ENCODE results near the gene OR14J1.
"Not testable (repeated sequence)": the region's sequence is repeated elsewhere in the genome, so short reads cannot be mapped to it uniquely, and the experiment has no call there.

OR14J1 gene

GRCh38 chr6:29301316-29301715, at the start of gene OR14J1:
OR14J1 (plus strand) TSS chr6:29301701; CDS start chr6:29306690, 4,989 bp downstream.
- DNase-seq, result no peak

DNA sequence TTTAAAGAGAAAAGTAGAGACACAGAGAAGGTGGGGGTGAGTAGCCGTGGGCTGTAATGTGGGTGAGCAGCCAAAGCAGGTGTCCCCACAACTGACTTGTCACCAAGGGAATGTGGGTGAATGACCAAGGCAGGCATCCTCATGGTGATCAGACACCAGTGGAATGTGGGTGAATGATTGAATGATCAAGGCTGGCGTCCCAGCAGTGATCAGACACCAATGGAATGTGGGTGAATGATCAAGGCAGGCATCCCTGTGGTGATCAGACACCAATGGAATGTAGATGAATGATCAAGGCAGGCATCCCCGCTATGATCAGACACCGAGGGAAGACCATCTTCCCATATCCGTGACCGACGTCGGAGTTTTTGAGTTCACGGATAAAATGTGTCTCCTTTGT, 49.8 kb upstream of the OR14J1 start:
- DNase-seq, result no peak

GRCh38 chr6:29255530-29255929, 46.0 kb upstream of the OR14J1 start:
- DNase-seq, result no peak

- DNase-seq, result no peak
These were observed 41.8 kb upstream of the OR14J1 start for GRCh38 chr6:29259721-29260120.

DNA sequence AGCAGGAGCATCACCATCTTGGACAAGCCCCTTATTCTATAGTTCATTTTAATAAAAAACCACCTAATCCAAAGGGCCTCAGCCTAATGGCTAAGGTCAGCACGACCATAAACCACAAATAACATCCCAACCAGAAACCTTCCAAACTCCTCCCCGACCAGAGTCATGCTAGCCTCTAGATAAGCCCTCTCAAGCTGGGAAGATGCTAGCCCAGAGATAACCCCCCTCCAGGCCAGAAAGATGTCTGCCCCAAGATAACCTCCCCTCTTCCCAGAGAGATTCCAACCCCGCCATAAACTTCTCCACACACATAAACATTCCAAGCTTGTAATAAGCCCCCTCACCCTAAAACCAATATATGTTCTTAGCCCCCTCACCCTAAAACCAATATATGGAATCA, 38.5 kb upstream of the OR14J1 start:
- DNase-seq, result no peak

DNA sequence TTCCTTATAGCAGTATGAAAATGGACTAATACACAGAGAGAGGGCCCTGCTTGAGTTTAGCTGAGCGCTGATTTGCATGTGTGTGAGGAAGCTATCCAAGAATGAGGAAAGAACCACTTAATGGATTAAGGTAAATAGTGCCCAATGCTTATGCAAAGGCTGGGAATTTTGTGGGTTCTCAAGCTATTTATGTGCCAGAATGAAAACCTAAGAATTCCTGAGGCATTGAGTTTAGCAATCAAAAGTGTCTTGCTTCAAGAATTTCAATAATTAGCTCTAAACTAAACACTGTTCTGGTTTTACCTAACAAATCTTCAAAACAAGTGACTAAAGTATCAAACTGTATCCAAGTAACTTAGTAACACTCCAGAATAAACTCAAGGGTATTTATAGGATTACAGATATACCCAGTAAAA, 7.0 kb upstream of the OR14J1 start:
- no peak for DNase-seq

DNA sequence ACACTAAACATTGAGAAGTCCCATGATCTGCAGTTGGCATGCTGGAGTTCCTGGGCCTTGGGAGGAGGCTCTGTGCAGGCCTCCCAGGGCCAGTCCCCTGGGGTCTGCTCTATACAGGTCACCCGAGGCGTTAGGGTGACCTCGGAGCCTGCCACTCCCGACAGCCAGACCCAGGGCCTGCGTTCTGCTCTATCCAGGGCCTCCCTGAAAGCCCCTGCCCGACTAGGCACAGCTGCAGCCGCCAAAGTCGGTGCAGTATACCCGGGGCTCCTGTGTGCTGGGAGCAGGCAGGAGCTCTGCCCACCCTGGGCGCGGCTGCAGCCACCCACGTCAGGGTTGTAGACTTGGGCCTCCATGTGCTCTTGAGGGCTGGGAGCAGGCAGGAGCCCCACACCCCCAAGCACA, 6.3 kb upstream of the OR14J1 start:
- no peak for DNase-seq

DNA sequence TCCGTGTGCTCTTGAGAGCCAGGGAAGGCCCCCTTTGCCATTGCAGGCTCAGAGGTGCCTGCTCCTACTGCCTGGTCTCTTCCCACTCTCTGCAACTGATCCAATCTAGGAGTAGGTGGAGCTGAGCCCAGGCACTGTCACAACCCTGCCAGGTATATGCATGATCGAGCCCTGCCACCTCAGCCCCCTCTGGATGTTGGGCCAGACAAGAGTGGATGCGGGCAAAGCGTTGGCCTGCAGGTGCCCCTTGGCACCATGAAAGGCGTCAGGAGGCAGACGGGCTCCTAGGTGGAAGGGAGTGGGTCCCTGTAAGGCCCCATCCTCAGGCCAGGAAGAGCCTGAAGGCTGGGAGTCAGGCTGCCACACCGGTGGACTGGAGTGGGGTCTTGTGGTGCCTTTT, 5.9 kb upstream of the OR14J1 start:
- DNase-seq, result no peak

- DNase-seq, result no peak
These were observed 18.4 kb downstream of the OR14J1 start for GRCh38 chr6:29319931-29320330.

DNA sequence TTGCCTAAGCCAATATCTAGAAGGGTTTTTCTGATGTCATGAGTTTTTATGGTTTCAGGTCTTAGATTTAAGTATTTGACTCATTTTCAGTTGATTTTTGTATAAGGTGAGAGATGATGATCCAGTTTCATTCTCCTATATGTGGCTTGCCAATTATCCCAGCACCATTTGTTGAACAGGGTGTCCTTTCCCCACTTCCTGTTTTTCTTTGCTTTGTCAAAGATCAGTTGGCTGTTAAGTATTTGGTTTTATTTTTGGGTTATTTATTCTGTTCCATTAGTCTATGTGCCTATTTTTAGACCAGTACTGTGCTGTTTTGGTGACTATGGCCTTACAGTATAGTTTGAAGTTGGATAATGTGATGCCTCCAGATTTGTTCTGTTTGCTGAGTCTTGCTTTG, 21.8 kb downstream of the OR14J1 start:
- not testable (repeated sequence) for DNase-seq

- DNase-seq, result no peak
These were observed 24.3 kb downstream of the OR14J1 start for GRCh38 chr6:29325777-29326176.

DNA sequence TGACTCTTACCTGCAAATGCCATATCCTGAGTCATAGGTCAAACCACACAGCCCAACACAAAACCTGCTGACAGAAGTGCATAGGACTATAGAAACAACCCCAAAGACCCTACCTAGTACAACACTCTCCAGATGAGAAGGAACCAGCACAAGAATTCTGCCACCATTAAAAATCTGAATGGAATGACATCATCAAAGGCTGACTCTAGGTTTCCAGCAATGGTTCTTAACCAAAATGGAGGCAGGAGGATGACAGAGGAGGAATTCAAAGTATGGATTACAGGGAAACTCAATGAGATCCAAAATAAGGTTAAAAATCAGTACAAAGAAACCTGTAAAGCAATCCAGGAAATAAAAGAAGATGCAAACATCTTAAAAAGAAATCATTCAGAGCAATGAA, 31.2 kb downstream of the OR14J1 start:
- no peak for DNase-seq

- DNase-seq, result no peak
These were observed 34.8 kb downstream of the OR14J1 start for GRCh38 chr6:29336269-29336668.

DNA sequence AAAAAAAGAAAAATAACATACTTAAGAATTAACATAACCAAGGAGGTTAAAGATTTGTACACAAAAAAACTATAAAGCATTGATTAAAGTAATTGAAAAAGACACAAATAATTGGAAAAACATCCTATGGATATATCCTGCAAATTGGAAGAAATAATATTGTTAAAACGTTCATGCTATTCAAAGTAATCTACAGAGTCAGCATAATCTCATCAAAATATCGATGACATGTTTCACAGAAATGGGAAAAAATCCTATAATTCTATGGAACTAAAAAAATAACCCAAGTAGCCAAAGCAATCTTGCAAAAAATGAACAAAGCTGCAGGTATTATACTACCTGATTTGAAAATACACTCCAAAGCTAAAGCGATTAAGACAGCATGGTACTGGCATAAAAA, 43.9 kb downstream of the OR14J1 start:
- no peak for DNase-seq

GRCh38 chr6:29349348-29349747, 47.8 kb downstream of the OR14J1 start:
- not testable (repeated sequence) for DNase-seq

DNA sequence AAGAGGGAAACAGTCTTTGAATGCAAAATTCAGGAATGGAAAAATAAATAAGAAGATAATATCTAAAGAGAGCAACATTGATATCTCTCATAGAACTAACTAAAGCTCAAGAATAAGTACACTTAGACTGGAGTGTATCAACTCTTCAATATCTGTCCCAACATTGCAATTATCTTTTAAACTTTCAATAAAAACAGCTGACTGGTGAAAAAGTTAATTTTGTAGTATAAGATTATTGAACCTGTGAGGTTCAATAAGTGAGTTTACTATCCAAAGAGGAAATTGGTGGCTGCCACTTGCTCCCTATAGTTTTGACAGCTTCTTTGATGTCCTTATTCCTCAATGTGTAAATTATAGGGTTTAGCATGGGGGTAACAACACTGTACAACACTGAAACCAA, 53.5 kb downstream of the OR14J1 start:
- no peak for DNase-seq

DNA sequence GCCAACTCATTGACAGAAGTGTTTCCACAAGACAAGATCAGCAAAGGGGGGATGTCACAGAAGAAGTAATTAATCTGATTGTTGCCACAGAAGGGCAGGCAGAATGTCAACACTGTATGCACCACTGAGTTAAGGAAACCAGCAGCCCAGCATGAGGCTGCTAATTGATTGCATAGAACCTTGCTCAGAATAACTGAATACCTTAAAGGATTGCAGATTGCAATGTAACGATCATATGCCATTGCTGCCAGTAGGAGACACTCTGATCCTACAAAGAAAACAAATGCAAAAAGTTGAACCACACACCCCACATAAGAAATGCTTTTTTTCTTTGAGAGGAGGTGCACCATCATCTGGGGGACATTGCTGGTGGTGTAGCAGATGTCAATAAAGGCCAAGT, 54.1 kb downstream of the OR14J1 start:
- no peak for DNase-seq

Measured in NCI-H1436 treated with DMSO at 0.1 percent for 48 hours (cell line).